GM12891 (cell line): ENCODE results near the gene TMEM132D.
A peak's percentile ranks its signal among the peaks of the same experiment; 100 is the strongest.
"Not testable (repeated sequence)": the region's sequence is repeated elsewhere in the genome, so short reads cannot be mapped to it uniquely, and the experiment has no call there.

Source experiments
- DNase-seq: peaks from one replicate; pipeline ENCODE4 v3.0.0; 2011; ENCODE audit warnings: low spot score; ENCODE audit not compliant: insufficient read length
- FAIRE-seq: peaks from 2 replicates; lab custom pipeline; 2011; peaks lifted over from hg19 to GRCh38; lab: Jason Lieb, UNC
- PAX5 ChIP-seq: IDR thresholded peaks from 2 replicates; pipeline ENCODE4 v1.6.1; 2011; ENCODE audit warnings: low read length, moderate library complexity, mild to moderate bottlenecking; ENCODE audit not compliant: insufficient read depth, severe bottlenecking
- POLR2A ChIP-seq: IDR thresholded peaks from 2 replicates; pipeline ENCODE4 v1.6.1; 2011; ENCODE audit warnings: low read depth, low read length, control low read depth
- POLR2AphosphoS5 ChIP-seq: IDR thresholded peaks from 2 replicates; pipeline ENCODE4 v1.6.1; 2011; ENCODE audit warnings: low read depth, low read length, control low read depth
- POU2F2 ChIP-seq: IDR thresholded peaks from 2 replicates; pipeline ENCODE4 v1.6.1; 2011; ENCODE audit warnings: low read depth, mild to moderate bottlenecking, control low read depth, low read length, moderate library complexity
- SPI1 ChIP-seq: IDR thresholded peaks from 2 replicates; pipeline ENCODE4 v1.6.1; 2011; ENCODE audit warnings: low read depth, low read length, control low read depth
- TAF1 ChIP-seq: IDR thresholded peaks from 2 replicates; pipeline ENCODE4 v1.6.1; 2011; ENCODE audit warnings: low read depth, low read length, control low read depth

TMEM132D gene

GRCh38 chr12:129540249-129540648, 363.6 kb downstream of the TMEM132D start:
- DNase-seq: no peak
- TF ChIP-seq TAF1 (no peak), POLR2AphosphoS5 (no peak), POU2F2 (no peak), POLR2A (no peak), PAX5 (no peak), SPI1 (no peak)
- no peak for FAIRE-seq

- DNase-seq: not testable (repeated sequence)
- FAIRE-seq: peak; percentile 20
These were observed 365.0 kb downstream of the TMEM132D start for GRCh38 chr12:129538724-129539335.

GRCh38 chr12:129538137-129538536, 365.7 kb downstream of the TMEM132D start:
- no peak for FAIRE-seq
- DNase-seq: no peak
- TF ChIP-seq POLR2A (no peak), POU2F2 (no peak), PAX5 (no peak), TAF1 (no peak), SPI1 (no peak), POLR2AphosphoS5 (no peak)

- DNase-seq (no peak), FAIRE-seq (no peak)
- TF ChIP-seq SPI1: no peak
- TF ChIP-seq POU2F2: no peak
- TF ChIP-seq PAX5: no peak
- TF ChIP-seq TAF1: no peak
- no peak for TF ChIP-seq POLR2A
- no peak for TF ChIP-seq POLR2AphosphoS5
These were observed 368.7 kb downstream of the TMEM132D start for GRCh38 chr12:129534966-129535750.

- TF ChIP-seq SPI1: no peak
- TF ChIP-seq TAF1: no peak
- TF ChIP-seq PAX5: no peak
- TF ChIP-seq POU2F2: no peak
- TF ChIP-seq POLR2AphosphoS5: no peak
- no peak for FAIRE-seq
These were observed 370.9 kb downstream of the TMEM132D start for GRCh38 chr12:129532707-129533499.

GRCh38 chr12:129532082-129532481, 371.7 kb downstream of the TMEM132D start:
- no peak for FAIRE-seq

More at GRCh38 chr12:129532707-129533499, 370.9 kb downstream of the TMEM132D start:
- no peak for DNase-seq

GRCh38 chr12:129530984-129531383, 372.8 kb downstream of the TMEM132D start:
- DNase-seq (no peak), FAIRE-seq (no peak)
- TF ChIP-seq POLR2AphosphoS5 (no peak), POU2F2 (no peak), TAF1 (no peak), POLR2A (no peak), SPI1 (no peak), PAX5 (no peak)

More at GRCh38 chr12:129532082-129532481, 371.7 kb downstream of the TMEM132D start:
- no peak for TF ChIP-seq TAF1
- no peak for TF ChIP-seq SPI1
- TF ChIP-seq POLR2A: no peak
- TF ChIP-seq POLR2AphosphoS5: no peak
- TF ChIP-seq POU2F2: no peak
- TF ChIP-seq PAX5: no peak
- no peak for DNase-seq

GRCh38 chr12:129530517-129530916, 373.3 kb downstream of the TMEM132D start:
- FAIRE-seq (no peak), DNase-seq (no peak)
- TF ChIP-seq POU2F2: no peak
- peak; percentile 93 for TF ChIP-seq SPI1
- TF ChIP-seq PAX5: no peak
- TF ChIP-seq TAF1: no peak

- FAIRE-seq (no peak), DNase-seq (no peak)
- TF ChIP-seq SPI1 (no peak), POLR2AphosphoS5 (no peak), TAF1 (no peak), POU2F2 (no peak), PAX5 (no peak), POLR2A (no peak)
These were observed 376.3 kb downstream of the TMEM132D start for GRCh38 chr12:129527506-129527905.

GRCh38 chr12:129523621-129524020, 380.2 kb downstream of the TMEM132D start:
- no peak for DNase-seq
- TF ChIP-seq POU2F2 (no peak), PAX5 (no peak), POLR2AphosphoS5 (no peak)
- no peak for FAIRE-seq
